Right lung (tissue), 5 donors: Measurements from ENCODE around the gene NDUFA8. TPM values are rescaled to one million over a fixed set of nuclear protein-coding genes. Genes with fewer than 3 reads are reported as not detected.

Experiments
- DNase-seq, 2 donors: peaks; one replicate each; pipeline ENCODE4 v3.0.0-alpha.2; 2013
- polyA plus RNA-seq, 5 donors: library from polyadenylated mRNA; unstranded; fragments of 120-200 nt; gene quantifications; one replicate each; pipeline versions ENCODE4 v1.2.1 to v1.2.3, GENCODE V29; 2013; ENCODE audit warnings: inconsistent platforms in 1 of 5, low replicate concordance in 1 of 5; ENCODE audit not compliant: insufficient read length in 5 of 5, insufficient read depth in 1 of 5

Gene NDUFA8
- polyA plus RNA-seq, 5 donors, result 45.7 to 61.0 (median 51.7) TPM

DNA sequence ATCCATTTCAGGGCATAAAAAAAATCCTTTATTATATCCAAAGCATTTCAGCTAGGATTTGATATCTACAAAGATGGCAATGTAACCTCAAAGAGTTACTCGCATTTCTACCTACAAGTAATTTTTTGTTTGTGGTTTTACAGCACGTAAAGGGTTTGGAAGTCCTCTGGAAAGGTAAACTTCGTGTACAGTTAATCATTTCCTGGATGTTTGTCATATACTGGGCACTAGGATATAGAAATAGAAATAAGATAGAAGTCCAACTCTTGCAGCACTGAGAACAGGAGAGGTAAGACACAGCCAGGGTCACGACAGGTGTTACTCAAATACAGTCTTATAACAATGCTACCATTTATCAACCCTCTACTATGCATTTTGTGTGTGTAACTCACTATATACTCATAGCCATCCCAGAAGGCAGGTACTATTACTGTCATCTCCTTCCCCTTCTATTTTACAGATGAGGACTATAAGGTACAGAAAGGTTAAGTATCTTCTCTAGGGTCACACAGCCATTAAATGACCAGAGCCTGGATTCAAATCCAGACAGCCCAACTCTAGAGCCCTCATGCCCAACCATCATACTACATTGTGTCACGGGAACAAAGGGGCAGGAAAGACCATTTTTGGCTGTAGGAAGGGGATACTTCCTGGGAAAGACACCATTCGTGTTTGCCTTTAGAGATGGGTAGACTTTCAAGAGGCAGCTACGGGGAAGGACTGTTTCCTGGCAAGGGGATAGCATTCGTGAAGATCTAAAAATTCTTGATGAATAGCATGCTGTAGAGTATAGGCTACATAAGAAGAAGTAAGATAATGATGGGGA, 19.0 kb downstream of the NDUFA8 start:
- DNase-seq, result no peak

DNA sequence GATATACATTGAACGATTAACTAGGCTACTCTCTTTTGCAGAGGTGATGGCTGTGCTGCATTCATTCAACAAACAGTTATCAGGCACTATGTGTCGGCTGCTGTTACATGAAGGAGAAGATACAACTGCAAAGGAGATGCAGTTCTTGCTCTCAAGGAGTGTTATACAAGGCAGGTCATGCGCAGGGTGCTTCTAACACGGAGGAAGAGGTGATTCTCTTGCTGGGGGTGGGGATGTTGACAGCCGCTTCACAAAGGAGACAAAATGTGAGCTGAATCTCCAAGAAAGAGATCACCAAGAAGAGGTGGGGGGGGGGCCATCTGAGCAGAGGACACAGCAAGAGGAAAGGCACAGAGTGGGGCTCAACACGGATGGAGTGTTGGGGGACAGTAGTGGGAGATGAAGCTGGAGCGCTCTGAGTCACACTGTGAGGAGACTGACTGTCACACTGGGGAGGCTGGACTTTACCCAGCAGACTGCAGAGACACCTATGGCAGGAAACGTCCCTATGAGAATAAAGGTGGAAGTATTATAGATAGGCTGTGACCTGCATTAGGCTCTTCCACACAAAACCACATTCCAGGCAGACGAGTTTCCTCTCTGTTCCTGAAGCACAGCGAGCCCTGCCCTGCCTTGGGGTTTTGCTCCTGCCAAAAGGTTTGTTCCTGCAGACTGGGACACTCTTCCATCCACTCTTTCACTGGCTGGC, 20.9 kb downstream of the NDUFA8 start:
- DNase-seq, result no peak

DNA sequence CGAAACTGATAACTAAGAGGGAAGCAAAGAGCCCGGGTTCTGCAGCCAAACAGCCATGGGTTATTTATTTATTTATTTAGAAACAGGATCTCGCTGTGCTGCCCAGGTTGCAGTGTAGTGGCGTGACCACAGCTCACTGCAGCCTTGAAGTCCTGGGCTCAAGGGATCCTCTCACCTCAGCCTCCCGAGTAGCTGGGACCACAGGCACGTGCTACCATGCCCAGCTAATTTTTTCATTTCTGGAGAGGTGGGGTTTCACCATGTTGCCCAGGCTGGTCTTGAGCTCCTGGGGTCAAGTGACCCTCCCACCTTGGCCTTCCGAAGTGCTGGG, 24.1 kb downstream of the NDUFA8 start:
- no peak for DNase-seq

DNA sequence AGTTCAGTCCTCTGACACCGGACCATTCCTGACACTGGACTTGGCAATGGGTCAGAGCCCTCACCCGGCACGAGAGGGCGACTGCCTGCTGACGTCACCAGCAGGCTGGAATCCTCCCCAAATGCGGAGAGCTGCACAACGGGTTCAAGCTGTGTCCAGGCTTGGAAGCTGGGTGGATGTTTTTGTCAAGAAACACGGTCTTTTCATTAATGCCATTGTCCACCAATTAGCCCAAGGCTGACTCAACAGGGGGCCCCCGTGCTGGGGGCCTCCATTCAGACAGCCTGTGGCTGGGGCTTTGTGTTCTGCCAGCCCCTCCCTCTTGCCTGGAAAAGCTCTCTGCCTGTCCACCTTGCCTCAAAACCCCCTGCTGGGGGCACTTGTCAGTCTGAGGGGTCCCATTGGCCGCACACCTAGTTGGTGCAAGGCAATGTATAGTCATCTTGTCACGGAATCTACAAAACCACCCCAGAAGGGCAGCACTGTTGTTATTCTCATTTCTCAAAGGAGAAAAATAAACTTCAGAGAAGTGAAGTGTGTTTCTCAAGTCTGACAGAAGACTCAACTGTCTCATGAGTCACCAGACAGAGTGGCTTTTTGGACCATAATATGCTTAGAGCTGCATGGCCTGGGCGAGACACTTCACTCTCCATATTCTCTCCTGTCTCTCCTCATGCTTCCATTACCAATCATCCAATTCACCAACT, 24.6 kb downstream of the NDUFA8 start:
- no peak for DNase-seq

DNA sequence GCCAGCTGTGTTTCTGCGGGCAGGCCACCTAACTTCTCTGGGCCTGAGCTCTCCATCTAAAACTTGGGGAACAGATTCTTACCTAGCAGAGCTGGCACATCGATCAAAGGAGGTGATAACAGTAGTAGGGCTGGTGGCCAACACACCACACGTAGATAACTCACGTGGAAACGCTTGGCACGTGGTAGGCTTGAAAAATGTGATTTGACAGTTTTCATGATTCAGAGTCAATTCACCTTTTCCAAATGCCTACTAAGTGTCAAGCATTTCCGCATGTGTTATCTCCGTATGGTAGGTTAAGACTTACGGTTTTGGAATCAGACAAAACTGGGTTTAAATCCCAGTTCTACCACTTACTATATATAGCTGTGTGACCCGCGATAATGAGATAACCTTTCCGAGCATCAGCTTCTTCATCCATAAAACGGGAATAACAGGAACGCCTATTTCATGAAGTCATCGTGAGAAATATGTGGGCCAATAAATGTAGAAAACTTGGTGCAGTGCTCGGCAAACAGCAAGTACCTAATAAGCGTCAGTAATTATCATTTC, 25.5 kb downstream of the NDUFA8 start:
- no peak for DNase-seq

DNA sequence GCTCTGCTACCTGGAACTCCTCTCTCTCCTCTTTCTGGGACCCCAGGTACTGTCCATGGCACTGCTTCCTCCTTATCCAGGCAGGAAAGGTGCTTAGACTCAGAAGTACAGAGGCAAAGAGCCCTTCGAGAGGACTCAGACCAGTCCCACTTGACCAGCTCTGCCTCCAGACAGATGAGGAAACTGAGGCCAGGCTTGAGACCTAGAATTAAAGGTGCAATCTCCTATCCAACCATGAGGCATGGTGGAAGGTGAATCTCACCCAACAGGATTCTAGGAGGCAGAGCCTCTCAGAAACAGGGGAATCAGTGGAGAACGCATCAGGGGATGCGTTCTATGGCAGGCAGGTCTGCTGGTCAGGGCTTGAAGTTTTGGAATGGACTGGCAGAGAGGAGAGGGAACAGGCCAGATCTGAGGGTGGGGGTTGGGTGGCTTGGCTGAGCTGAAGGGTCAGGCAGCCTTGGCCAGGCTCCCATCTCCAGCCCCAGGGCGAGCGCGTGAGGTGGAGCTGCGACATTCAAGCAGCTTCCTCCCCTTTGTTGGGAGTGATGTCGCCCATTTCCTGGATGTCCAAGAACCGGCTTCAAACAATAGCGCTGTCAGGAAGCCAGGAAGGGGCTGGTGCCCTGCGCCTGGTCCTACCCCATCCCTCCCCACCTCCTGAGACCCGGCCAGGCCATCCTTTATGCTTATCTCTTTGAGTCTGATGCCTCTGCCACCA, 26.2 kb downstream of the NDUFA8 start:
- DNase-seq, result no peak

DNA sequence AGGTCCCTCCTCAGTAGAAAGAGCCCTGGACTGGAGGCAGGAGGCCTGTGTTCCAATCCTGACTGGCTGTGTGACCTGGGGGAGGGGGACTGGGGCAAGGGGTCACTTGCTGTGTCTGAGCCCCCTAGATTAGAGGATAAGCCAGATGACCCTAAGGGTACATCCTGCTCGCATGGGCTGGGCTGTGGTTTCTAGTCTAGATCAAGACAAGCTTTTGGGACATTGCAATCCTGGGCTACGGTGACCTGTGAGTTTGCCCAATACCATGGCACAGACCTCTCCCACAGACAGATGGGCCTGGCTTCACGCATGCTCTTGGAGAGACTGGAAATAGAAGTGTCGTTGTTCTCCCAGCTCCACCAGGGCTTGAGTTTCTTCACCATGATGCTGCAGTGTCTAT, 27.0 kb downstream of the NDUFA8 start:
- no peak for DNase-seq

DNA sequence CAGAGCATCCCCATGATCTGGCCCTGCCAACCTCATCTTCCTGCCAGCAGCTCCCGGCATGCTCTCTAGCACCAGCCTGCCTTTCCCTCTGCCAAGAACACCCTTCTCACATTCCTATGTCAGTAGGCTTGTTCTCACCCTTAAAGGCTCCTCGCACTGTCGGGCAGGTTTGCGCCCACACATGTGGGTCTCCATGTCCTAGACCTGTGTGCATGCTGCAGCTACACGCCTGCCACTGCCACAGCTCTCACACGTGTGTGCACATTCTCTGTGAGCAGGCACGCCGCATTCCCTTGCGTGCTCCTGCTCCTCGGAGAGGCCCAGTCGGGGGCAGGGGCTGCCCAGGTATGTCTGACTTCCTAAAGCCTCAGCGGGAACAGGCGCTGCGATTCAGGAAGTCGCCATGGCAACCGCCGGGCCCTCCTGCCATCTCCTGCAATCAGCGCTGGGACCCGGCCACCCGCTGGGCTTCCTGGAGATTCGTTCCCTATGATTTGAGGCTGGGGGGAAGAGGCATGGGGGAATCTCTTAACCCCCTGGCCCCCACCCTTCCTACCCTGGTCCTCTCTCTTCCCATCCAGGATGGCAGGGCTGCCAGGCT, 28.1 kb downstream of the NDUFA8 start:
- no peak for DNase-seq

DNA sequence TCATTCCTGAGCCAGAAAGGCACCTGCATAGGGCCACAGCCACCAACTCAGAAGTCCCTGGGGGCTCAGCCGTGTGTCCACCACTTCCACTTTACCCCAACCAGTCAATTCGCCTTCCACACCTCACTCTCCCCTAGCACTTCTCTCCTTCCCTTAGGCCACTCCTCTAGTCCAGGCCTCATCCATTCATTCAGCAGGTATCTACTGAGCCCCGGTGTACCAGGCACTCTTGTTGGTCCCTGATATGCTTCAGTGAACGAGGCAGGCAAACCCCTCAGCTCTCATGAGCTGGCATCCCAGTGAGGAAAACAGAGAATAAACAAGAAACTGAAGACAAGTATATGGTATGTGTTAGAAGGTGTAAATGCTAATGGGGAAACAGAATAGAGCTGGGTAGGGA, 28.7 kb downstream of the NDUFA8 start:
- DNase-seq, result no peak

DNA sequence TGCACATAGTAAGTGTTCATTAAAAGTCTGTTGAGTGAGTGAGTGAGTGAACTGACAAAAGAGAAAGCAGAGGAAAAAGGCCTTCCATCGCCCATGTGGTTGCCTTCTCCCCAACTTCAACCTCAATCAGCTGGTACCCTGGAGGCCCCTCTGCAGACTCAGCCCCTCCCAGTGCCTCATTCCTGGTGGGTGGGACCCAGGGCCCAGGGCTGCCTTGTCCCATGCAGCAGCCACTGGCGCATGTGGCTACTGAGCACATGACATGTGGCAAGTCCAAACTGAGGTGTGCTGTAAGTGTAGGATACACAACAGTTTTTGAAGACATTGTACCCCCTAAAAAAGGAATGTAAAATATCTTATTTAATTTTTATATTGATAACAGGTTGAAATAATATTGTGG, 29.6 kb downstream of the NDUFA8 start:
- DNase-seq, result no peak

DNA sequence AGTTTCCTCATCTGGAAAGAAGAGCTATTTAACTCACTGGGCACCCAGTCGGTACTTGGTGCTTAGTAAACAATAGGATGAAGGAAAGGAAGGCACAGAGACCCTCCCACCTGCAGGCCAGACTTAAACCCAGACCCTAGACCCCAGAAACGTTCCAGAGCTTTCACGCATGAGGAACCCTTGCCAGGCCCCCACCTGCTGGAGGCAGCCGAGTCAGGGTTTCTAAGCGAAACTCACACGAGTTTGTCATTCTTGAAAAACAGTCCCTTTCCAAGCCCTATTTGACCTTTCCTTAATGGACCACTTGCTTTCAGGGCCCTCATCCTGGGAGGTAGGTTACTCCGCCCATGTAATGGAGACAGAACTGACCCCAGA, 30.6 kb downstream of the NDUFA8 start:
- no peak for DNase-seq

DNA sequence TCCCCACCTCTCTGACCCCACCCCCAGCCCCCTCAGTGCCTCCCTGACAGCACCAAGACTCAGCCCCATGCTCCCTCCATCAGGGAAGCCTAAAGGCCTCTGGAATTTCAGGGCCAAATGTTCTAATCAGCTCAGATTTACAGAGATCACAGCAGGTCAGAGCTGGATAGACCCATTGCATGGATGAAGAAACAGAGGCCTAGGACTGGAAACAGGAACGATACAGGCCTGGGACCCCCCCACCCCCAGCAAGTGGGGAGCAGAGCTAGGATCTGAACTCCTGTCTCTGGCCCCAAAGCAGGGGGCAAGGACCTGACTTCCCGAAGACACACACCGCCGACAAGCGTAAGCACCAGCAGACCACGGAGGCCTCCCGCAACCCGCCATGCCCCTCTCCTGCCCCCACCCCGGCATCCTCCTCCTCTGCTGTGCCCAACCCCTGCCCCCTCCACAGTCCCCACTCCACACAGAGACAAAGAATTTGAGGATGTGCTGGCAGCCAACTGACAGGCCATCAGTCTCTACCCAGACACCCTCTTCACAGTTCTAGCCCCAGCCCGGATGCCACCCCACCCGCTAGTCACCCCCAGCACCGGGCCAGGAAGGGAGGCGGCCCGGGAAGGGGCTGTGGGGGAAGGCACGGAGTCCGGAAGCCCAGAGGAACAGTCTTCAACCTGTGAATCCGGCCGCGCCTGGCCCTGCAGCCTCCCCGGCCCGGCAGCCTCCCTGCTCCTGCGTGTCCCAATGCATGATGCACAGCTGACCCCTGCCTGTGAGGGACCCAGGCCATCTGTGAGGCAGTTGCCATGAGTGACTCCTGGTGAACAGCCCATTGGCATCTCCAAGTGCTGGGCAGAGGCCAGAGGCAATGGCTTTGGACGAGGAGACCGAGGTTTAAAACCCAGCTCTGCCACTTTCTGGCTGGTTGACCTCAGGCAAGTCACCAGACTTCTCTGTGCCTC, 31.3 kb downstream of the NDUFA8 start:
- DNase-seq, result no peak

DNA sequence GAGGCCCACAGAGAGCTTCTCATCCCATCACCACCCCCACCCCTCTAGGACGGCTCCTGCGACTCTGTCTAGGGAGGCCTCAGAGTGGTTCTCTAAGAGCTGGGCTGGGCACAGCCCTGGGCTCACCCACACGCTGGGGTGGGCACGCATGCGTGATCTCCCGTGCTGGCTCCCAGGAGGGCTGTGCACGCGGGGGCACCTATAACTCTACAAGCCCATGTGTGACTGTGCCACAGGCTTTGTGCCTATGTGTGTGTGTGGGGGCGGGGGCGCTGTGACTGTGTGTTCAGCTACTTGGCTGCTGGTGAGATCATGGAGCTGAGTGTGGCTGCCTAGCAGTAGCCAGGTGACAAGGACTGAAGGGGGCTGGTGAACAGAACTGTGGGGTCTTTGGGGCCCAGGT, 32.2 kb downstream of the NDUFA8 start:
- DNase-seq, result no peak

DNA sequence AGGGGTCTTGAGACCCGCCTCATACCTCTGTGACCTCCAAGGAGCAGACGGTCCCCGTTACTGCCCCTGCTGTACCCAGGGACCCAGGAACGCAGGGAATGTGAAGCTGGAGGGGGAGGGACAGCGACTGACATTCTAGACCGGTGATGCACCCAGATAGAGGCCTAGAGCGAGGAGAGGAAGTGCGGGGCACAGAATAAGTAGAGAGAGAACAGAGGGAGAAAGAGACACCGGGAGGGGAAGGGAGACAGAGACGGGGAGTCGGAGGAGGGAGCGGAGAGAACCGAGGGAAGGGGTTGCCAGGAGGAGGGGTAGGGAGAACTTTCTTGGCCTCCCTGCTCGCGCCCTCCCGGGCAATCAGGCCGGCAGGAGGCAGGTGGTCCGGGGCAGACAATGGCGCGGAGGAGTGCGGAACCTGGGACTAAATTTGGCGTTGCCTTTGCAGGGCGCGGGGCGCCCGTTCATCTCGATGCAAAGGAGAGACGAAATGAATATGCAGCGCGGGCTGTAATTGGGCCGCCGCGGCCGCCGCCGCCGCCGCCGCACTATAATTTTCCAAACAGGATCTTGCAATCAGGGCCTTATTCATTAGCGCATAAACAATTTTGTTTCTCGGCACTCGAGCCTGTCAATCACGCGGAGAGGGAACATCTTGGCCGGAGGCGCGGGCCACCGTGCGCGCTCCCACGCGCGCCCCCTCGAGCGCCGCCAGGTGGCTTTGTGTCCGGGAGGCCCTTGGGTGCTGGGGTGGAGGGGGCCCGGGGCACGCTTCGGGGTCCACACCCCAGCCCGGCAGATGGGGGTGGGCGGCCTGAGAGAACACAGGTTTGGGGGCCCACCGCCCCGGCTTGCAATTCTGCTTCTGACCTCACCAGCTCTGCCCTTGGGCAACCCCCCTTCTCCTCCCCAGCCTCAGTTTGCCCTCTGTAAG, 33.0 kb downstream of the NDUFA8 start:
- DNase-seq, result no peak

DNA sequence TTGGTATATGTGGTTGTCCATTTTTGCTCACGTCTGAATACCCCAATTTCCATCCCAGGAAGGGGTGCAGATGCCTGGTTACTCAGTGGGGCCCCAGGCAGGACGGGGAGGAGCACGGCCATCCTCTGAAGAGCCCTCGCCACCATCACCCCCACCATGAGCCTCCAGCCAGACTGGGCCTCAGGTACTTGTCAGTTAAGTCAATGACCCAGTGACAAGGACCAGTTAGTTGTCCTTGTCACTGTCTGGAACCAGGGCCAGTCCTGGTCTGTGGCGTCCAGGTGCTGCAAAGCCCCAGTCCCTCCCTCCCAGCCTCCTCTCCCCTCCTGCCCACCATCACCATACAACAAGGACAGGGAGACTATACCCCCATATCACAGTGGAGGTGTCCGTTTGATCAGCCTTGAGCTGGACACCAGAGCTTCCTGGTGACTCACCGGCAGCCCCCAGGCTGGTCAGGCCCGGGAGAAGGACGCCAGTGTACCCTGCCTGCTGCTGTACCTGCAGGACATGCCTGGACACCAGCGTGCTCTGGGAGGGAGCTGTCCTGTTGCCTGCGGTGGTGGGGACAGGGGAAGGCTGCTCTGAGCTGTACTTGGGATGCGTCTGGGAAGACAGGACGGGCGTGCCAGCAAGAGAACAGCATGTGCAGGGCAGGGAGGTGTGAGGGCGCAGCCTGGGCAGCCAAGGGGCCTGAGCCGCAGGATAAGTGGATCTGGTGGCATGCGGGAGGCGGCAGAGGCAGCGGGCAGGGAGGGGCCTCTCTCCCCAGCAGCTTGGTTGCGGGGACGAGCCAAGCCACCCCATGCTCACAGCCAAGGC, 33.9 kb downstream of the NDUFA8 start:
- DNase-seq, result no peak

DNA sequence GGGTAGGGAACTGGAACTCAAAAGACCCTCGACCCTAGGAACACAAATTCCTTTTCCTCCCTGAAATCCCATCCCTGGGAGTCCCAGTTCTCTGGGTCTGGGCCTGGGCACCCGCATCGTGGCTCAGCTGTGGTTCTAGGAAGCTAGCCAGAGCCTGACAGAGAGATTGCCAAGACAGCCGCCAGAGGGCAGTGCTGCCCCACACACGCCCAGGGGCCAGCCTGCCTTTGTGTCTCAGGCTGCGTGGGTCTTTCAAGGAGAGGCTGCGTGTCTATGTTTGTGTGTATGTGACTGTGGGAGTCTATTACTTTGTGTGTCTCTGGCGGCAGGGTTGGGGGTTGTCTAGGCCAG, 34.4 kb downstream of the NDUFA8 start:
- peak; percentile 69 to 80 for DNase-seq

DNA sequence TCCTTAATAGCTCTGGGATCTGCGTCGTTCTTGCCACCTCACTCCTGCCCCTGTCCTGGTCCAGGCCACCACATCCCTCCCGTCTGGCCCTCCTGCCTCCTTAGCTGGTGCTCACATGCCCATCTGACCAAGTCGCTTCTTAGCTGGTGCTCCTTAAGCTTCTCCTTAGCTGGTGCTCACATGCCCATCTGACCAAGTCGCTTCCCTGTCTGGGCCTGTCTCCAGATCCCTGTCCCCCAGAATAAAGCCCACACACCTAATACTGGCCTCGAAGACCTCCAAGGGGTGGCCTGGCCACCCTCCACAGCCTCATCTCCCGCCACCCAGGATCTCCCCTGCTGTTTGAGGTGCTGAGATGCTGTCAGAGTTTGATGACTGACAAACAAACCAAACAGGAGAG, 35.1 kb downstream of the NDUFA8 start:
- no peak for DNase-seq

DNA sequence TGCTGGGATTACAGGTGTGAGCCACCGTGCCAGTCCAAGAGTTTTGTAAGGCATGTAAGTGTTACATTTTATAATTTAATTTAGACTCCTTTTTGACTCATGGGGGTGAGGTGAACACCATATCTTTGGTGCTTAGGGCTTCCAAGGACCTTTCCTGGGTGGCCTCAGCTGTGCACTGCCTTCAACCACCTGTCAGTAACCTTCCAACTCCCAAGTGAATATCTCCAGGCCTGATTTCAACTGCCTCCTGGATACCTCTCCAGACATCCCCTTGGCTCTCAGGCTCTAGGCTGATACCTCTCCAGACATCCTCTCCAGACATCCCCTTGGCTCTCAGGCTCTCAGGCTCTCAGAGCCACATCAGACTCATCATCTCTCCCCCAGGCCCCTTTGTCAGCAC, 35.5 kb downstream of the NDUFA8 start:
- DNase-seq, result no peak
